ENCODE measurements around the gene IGLL5.

IGLL5 gene

GRCh38 chr22:22935546-22936157, 48.0 kb downstream of the IGLL5 start:
- DNase-seq, result no peak

GRCh38 chr22:22936180-22936914, 48.7 kb downstream of the IGLL5 start:
- no peak for DNase-seq

- no peak for DNase-seq
Observed at GRCh38 chr22:22936915-22937656, 49.5 kb downstream of the IGLL5 start.

- no peak for DNase-seq
Observed at GRCh38 chr22:22937894-22938480, 50.4 kb downstream of the IGLL5 start.

- DNase-seq, result no peak
Observed at GRCh38 chr22:22938672-22939587, 51.3 kb downstream of the IGLL5 start.

GRCh38 chr22:22939588-22940368, 52.2 kb downstream of the IGLL5 start:
- no peak for DNase-seq

- DNase-seq, result no peak
Observed at GRCh38 chr22:22940961-22941605, 53.5 kb downstream of the IGLL5 start.

GRCh38 chr22:22941831-22942510, 54.4 kb downstream of the IGLL5 start:
- DNase-seq, result no peak

- peak in 26 of 56 donors; percentile 3 to 62 (median 24) for DNase-seq
Observed at GRCh38 chr22:22942511-22943329, 55.1 kb downstream of the IGLL5 start.

GRCh38 chr22:22943521-22944267, 56.1 kb downstream of the IGLL5 start:
- DNase-seq, result no peak

GRCh38 chr22:22944268-22944985, 56.8 kb downstream of the IGLL5 start:
- DNase-seq, result no peak

GRCh38 chr22:22945195-22945594, 57.6 kb downstream of the IGLL5 start:
- DNase-seq, result no peak

Data from nucleus accumbens (tissue), 56 donors.